ENCODE data around the gene TRNAU1AP.

Gene TRNAU1AP

GRCh38 chr1:28602536-28603439 is 49.9 kb downstream of the TRNAU1AP start:
- Histone ChIP-seq H3K9me2 (replicated peaks; ENCODE audit: control insufficient read depth, low read length) (no peaks in the 10 kb centered on the region), H3K27me3 (ENCODE audit: control insufficient read depth, low read length) (no peaks in the 10 kb centered on the region), H3K4me1 (ENCODE audit: control insufficient read depth, low read length) (no peaks in the 10 kb centered on the region), H3K4me3 (ENCODE audit: low read length) (no peak overlapping the region), H3K27ac (ENCODE audit: low read depth, low read length) (no peak overlapping the region), H4K20me1 (ENCODE audit: control insufficient read depth, insufficient read depth, low read depth, low read length) (no peaks in the 10 kb centered on the region), H3K36me3 (ENCODE audit: control insufficient read depth, low read length) (peaks cover 46% of the 10 kb centered on the region), H3F3A (ENCODE audit: control insufficient read depth, insufficient read depth) (no peaks in the 10 kb centered on the region), H3K79me2 (ENCODE audit: control insufficient read depth, low read length) (no peaks in the 10 kb centered on the region), H3K9me3 (ENCODE audit: control insufficient read depth, insufficient read depth, low read length) (no peaks in the 10 kb centered on the region), H3K4me2 (ENCODE audit: low read length) (no peak overlapping the region)
- peak; percentile 75 for TF ChIP-seq CTCF (IDR thresholded peaks at IDR 0.05; ENCODE audit: low read depth, low read length, poor library complexity, severe bottlenecking)
- TF ChIP-seq EZH2phosphoT487 (IDR thresholded peaks at IDR 0.05; ENCODE audit: borderline replicate concordance, low read length) = no peak

- H3K36me3 ChIP-seq (ENCODE audit: control insufficient read depth, low read length) = peaks cover 46% of the 10 kb centered on the region
- no peak overlapping the region for H3K27ac ChIP-seq (ENCODE audit: low read depth, low read length)
- no peak overlapping the region for H3K4me3 ChIP-seq (ENCODE audit: low read length)
- no peak for TF ChIP-seq CTCF (IDR thresholded peaks at IDR 0.05; ENCODE audit: low read depth, low read length, poor library complexity, severe bottlenecking)
- TF ChIP-seq EZH2phosphoT487 (IDR thresholded peaks at IDR 0.05; ENCODE audit: borderline replicate concordance, low read length) = no peak
- no peaks in the 10 kb centered on the region for H3K9me2 ChIP-seq (replicated peaks; ENCODE audit: control insufficient read depth, low read length)
- no peaks in the 10 kb centered on the region for H3K27me3 ChIP-seq (ENCODE audit: control insufficient read depth, low read length)
- no peaks in the 10 kb centered on the region for H4K20me1 ChIP-seq (ENCODE audit: control insufficient read depth, insufficient read depth, low read depth, low read length)
- no peaks in the 10 kb centered on the region for H3K79me2 ChIP-seq (ENCODE audit: control insufficient read depth, low read length)
- H3K4me2 ChIP-seq (ENCODE audit: low read length) = no peak overlapping the region
- no peaks in the 10 kb centered on the region for H3K4me1 ChIP-seq (ENCODE audit: control insufficient read depth, low read length)
- H3K9me3 ChIP-seq (ENCODE audit: control insufficient read depth, insufficient read depth, low read length) = no peaks in the 10 kb centered on the region
- no peaks in the 10 kb centered on the region for H3F3A ChIP-seq (ENCODE audit: control insufficient read depth, insufficient read depth)
Measured at GRCh38 chr1:28604411-28604810, 51.5 kb downstream of the TRNAU1AP start.

GRCh38 chr1:28604962-28605361 is 52.1 kb downstream of the TRNAU1AP start:
- H3K4me2 ChIP-seq (ENCODE audit: low read length) = no peak overlapping the region
- H3F3A ChIP-seq (ENCODE audit: control insufficient read depth, insufficient read depth) = no peaks in the 10 kb centered on the region
- TF ChIP-seq EZH2phosphoT487 (IDR thresholded peaks at IDR 0.05; ENCODE audit: borderline replicate concordance, low read length) = no peak
- no peak for TF ChIP-seq CTCF (IDR thresholded peaks at IDR 0.05; ENCODE audit: low read depth, low read length, poor library complexity, severe bottlenecking)
- no peaks in the 10 kb centered on the region for H3K79me2 ChIP-seq (ENCODE audit: control insufficient read depth, low read length)
- no peaks in the 10 kb centered on the region for H3K9me3 ChIP-seq (ENCODE audit: control insufficient read depth, insufficient read depth, low read length)
- H4K20me1 ChIP-seq (ENCODE audit: control insufficient read depth, insufficient read depth, low read depth, low read length) = no peaks in the 10 kb centered on the region
- H3K27me3 ChIP-seq (ENCODE audit: control insufficient read depth, low read length) = no peaks in the 10 kb centered on the region
- H3K9me2 ChIP-seq (replicated peaks; ENCODE audit: control insufficient read depth, low read length) = no peaks in the 10 kb centered on the region
- peaks cover 46% of the 10 kb centered on the region for H3K36me3 ChIP-seq (ENCODE audit: control insufficient read depth, low read length)
- no peak overlapping the region for H3K27ac ChIP-seq (ENCODE audit: low read depth, low read length)
- H3K4me1 ChIP-seq (ENCODE audit: control insufficient read depth, low read length) = no peaks in the 10 kb centered on the region
- no peak overlapping the region for H3K4me3 ChIP-seq (ENCODE audit: low read length)

Measured in DOHH2 (cell line).